Kidney epithelial cell (primary cell): ENCODE measurements around the gene CFAP300. TPM values are rescaled to one million over a fixed set of nuclear protein-coding genes. Genes with fewer than 3 reads are reported as not detected.

Source experiments
- DNase-seq: peaks from one replicate; pipeline ENCODE4 v3.0.0-alpha.2; 2010; ENCODE audit warnings: low read depth
- H3K27me3 ChIP-seq: 2 replicates; pipeline ENCODE4 v1.6.0; 2011; ENCODE audit warnings: low read length; ENCODE audit not compliant: control insufficient read depth, insufficient read depth
- H3K36me3 ChIP-seq: 2 replicates; pipeline ENCODE4 v1.5.1; 2011; ENCODE audit warnings: low read length; ENCODE audit not compliant: control insufficient read depth, insufficient read depth
- H3K4me3 ChIP-seq: 2 replicates; pipeline ENCODE4 v1.5.1; 2011; ENCODE audit warnings: low read depth, mild to moderate bottlenecking, control low read depth, low read length
- CTCF ChIP-seq: IDR thresholded peaks from 2 replicates; pipeline ENCODE4 v1.5.1; 2011; ENCODE audit warnings: mild to moderate bottlenecking, moderate library complexity, low read length, control low read depth, inconsistent platforms; ENCODE audit not compliant: insufficient read depth, poor library complexity, severe bottlenecking
- total RNA-seq: library from RNA; depleted of rRNA; stranded (reverse); fragments of >200 nt; gene quantifications from 2 replicates; pipeline ENCODE4 v1.2.3, GENCODE V29; 2015

The CFAP300 gene
- total RNA-seq, 1 donor from 2014 or later: 0.33 TPM

GRCh38 chr11:102064316-102064715, 17.1 kb downstream of the CFAP300 start:
- no peak for DNase-seq
- Histone ChIP-seq H3K27me3 (no peaks in the 10 kb centered on the region), H3K4me3 (no peak overlapping the region), H3K36me3 (no peaks in the 10 kb centered on the region)
- no peak for TF ChIP-seq CTCF

- H3K36me3 ChIP-seq: no peaks in the 10 kb centered on the region
- no peak for TF ChIP-seq CTCF
- no peak overlapping the region for H3K4me3 ChIP-seq
- no peak for DNase-seq
- H3K27me3 ChIP-seq: no peaks in the 10 kb centered on the region
Measured at GRCh38 chr11:102070766-102071165, 23.5 kb downstream of the CFAP300 start.

- no peak for TF ChIP-seq CTCF
- Histone ChIP-seq H3K27me3 (no peaks in the 10 kb centered on the region), H3K4me3 (no peak overlapping the region), H3K36me3 (no peaks in the 10 kb centered on the region)
- no peak for DNase-seq
Measured at GRCh38 chr11:102071497-102072472, 24.5 kb downstream of the CFAP300 start.

GRCh38 chr11:102073253-102073652, 26.0 kb downstream of the CFAP300 start:
- H3K4me3 ChIP-seq: no peak overlapping the region
- no peaks in the 10 kb centered on the region for H3K36me3 ChIP-seq
- no peaks in the 10 kb centered on the region for H3K27me3 ChIP-seq
- TF ChIP-seq CTCF: no peak
- no peak for DNase-seq

- Histone ChIP-seq H3K27me3 (no peaks in the 10 kb centered on the region), H3K4me3 (no peak overlapping the region), H3K36me3 (no peaks in the 10 kb centered on the region)
- DNase-seq: no peak
- no peak for TF ChIP-seq CTCF
Measured at GRCh38 chr11:102079625-102080024, 32.4 kb downstream of the CFAP300 start.
